Neural progenitor cell (in vitro differentiated cells): ENCODE data around the gene HTRA2.
A peak's percentile ranks its signal among the peaks of the same experiment; 100 is the strongest.

ENCODE experiments used
- CTCF ChIP-seq: fragments of 200-600 bp; sonication (generic); IDR thresholded peaks from 2 replicates; pipeline ENCODE4 v1.5.1; 2017; ENCODE audit warnings: antibody characterized with exemption, mild to moderate bottlenecking
- EZH2 ChIP-seq: fragments of 200-600 bp; sonication (generic); IDR thresholded peaks from 2 replicates; pipeline ENCODE4 v1.6.1; 2017; ENCODE audit warnings: antibody characterized with exemption, mild to moderate bottlenecking, moderate library complexity

- TF ChIP-seq CTCF (no peak), EZH2 (peak; percentile 86)
Measured at GRCh38 chr2:74515981-74516633, 13.6 kb upstream of the HTRA2 start.
